Neural progenitor cell (in vitro differentiated cells): Measurements from ENCODE around the gene CHPF2. TPM values are rescaled to one million over a fixed set of nuclear protein-coding genes. Genes with fewer than 3 reads are reported as not detected.

ENCODE experiments used
- DNase-seq: peaks from one replicate; pipeline ENCODE4 v3.0.0-alpha.2; 2016; ENCODE audit warnings: low spot score
- H2AFZ ChIP-seq: fragments of 200-600 bp; sonication (generic); replicated peaks from 2 replicates; pipeline ENCODE4 v1.6.1; 2016; ENCODE audit warnings: antibody characterized with exemption
- H3F3A ChIP-seq: fragments of 200-600 bp; sonication (generic); 2 replicates; pipeline ENCODE4 v1.6.1; 2016; ENCODE audit warnings: antibody characterized with exemption, low read depth
- H3K27ac ChIP-seq: fragments of 200-600 bp; sonication (generic); 2 replicates; pipeline ENCODE4 v1.5.1; 2016; ENCODE audit warnings: mild to moderate bottlenecking
- H3K27me3 ChIP-seq: fragments of 200-600 bp; sonication (generic); 2 replicates; pipeline ENCODE4 v1.6.1; 2016; ENCODE audit warnings: mild to moderate bottlenecking, moderate library complexity
- H3K36me3 ChIP-seq: fragments of 200-600 bp; sonication (generic); 2 replicates; pipeline ENCODE4 v1.5.1; 2016
- H3K4me1 ChIP-seq: fragments of 200-600 bp; sonication (generic); 2 replicates; pipeline ENCODE4 v1.6.1; 2016; ENCODE audit warnings: mixed run types
- H3K4me2 ChIP-seq: fragments of 200-600 bp; sonication (generic); 2 replicates; pipeline ENCODE4 v1.6.1; 2016
- H3K4me3 ChIP-seq: fragments of 200-600 bp; sonication (generic); 2 replicates; pipeline ENCODE4 v1.5.1; 2016
- H3K79me2 ChIP-seq: fragments of 200-600 bp; sonication (generic); 2 replicates; pipeline ENCODE4 v1.6.1; 2016; ENCODE audit warnings: low read depth
- H3K9ac ChIP-seq: fragments of 200-600 bp; sonication (generic); 2 replicates; pipeline ENCODE4 v1.6.1; 2016
- H3K9me3 ChIP-seq: fragments of 200-600 bp; sonication (generic); 2 replicates; pipeline ENCODE4 v1.5.1; 2016; ENCODE audit warnings: low read depth
- H4K20me1 ChIP-seq: fragments of 200-600 bp; sonication (generic); 2 replicates; pipeline ENCODE4 v1.6.1; 2016; ENCODE audit warnings: low read depth
- H3K27ac Mint-ChIP-seq: 3 replicates; pipeline ENCODE4 v1.8.0; 2021; ENCODE audit warnings: mixed read lengths
- H3K27me3 Mint-ChIP-seq: 2 replicates; pipeline ENCODE4 v1.8.0; 2022; ENCODE audit warnings: low read depth, mild to moderate bottlenecking, inconsistent platforms, moderate library complexity, mixed read lengths; ENCODE audit not compliant: insufficient read depth
- H3K36me3 Mint-ChIP-seq: 3 replicates; pipeline ENCODE4 v1.8.0; 2021; ENCODE audit warnings: mixed read lengths
- H3K4me1 Mint-ChIP-seq: 3 replicates; pipeline ENCODE4 v1.8.0; 2021; ENCODE audit warnings: mixed read lengths
- H3K4me3 Mint-ChIP-seq: 3 replicates; pipeline ENCODE4 v1.8.0; 2021; ENCODE audit warnings: mild to moderate bottlenecking, moderate library complexity, mixed read lengths
- H3K9me3 Mint-ChIP-seq: 3 replicates; pipeline ENCODE4 v1.8.0; 2020; ENCODE audit warnings: mixed read lengths
- EZH2 ChIP-seq: fragments of 200-600 bp; sonication (generic); IDR thresholded peaks from 2 replicates; pipeline ENCODE4 v1.6.1; 2017; ENCODE audit warnings: antibody characterized with exemption, mild to moderate bottlenecking, moderate library complexity
- EZH2phosphoT487 ChIP-seq: fragments of 200-600 bp; sonication (generic); IDR thresholded peaks from 2 replicates; pipeline ENCODE4 v1.6.1; 2017; ENCODE audit warnings: antibody characterized with exemption
- total RNA-seq: library from RNA; depleted of rRNA; stranded (reverse); fragments of >200 nt; gene quantifications from 2 replicates; pipeline ENCODE4 v1.2.3, GENCODE V29; 2015; ENCODE audit warnings: low replicate concordance
- TF ChIP-seq, protein P1 (sequence below): fragments of 200-600 bp; sonication (generic); IDR thresholded peaks from 2 replicates; pipeline ENCODE4 v1.5.1; 2017; ENCODE audit warnings: antibody characterized with exemption, mild to moderate bottlenecking

The CHPF2 gene
- total RNA-seq, 1 donor from 2014 or later = 8.8 TPM

DNA sequence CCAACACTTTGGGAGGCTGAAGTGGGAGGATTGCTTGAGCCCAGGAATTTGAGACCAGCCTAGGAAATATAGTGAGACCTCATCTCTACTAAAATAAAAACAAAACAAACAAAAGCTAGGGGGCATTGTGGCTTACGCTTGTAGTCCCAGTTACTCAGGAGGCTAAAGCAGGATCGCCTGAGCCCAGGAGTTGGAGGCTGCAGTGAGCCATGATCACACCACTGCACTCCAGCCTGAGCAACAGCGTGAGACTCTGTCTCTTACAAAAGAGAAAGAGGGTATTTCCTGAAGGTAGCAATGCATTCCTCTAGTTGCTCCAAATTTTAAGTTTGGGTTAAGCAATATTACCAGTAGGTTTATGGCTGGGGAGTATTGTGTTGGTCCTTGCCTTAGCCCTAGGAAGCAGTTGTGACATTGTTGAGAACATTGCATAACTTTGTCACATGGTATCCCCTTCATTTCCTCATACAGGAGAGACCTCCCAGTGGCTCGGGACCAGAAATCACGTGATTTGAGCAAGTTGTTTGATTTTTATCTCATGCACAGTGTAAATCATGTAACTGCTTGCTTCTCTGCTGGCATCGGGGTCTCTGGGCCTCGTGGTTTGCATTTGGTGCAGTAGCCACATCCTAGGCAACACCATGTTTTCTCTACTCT is 39.5 kb downstream of the CHPF2 start:
- DNase-seq = no peak

DNA sequence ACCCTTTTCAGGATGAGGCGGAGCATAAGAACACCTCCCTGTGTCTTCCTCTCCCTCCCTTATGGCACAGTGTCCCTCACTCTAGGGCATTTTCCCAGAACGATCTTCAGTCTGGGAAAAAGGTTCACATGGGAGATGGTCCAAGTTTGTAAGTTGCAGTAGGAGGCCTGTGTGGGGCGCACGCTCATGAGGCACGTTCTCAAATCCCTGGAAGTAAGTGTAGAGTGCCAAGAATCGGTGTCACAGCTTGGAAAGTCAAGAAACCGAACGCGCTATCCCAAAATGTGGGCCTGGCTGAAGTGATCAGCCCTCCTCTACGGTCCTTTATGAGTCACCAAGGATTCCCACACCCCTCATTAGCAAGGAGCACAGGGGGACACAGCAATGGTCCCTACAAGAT is 40.1 kb downstream of the CHPF2 start:
- Mint-ChIP-seq H3K27ac (peak overlapping the region; percentile 6), H3K4me1 (peaks cover 11% of the 10 kb centered on the region), H3K4me3 (no peak overlapping the region), H3K9me3 (no peaks in the 10 kb centered on the region), H3K36me3 (no peaks in the 10 kb centered on the region), H3K27me3 (peaks cover 9% of the 10 kb centered on the region)
- Histone ChIP-seq H3F3A (no peaks in the 10 kb centered on the region), H3K36me3 (no peaks in the 10 kb centered on the region), H3K79me2 (no peaks in the 10 kb centered on the region), H4K20me1 (no peaks in the 10 kb centered on the region), H3K9me3 (no peaks in the 10 kb centered on the region), H3K27me3 (peaks cover 20% of the 10 kb centered on the region), H2AFZ (no peak overlapping the region), H3K9ac (no peak overlapping the region), H3K4me1 (no peaks in the 10 kb centered on the region), H3K4me3 (no peak overlapping the region), H3K4me2 (no peak overlapping the region), H3K27ac (no peak overlapping the region)
- DNase-seq = no peak
- TF ChIP-seq, protein P1, sequence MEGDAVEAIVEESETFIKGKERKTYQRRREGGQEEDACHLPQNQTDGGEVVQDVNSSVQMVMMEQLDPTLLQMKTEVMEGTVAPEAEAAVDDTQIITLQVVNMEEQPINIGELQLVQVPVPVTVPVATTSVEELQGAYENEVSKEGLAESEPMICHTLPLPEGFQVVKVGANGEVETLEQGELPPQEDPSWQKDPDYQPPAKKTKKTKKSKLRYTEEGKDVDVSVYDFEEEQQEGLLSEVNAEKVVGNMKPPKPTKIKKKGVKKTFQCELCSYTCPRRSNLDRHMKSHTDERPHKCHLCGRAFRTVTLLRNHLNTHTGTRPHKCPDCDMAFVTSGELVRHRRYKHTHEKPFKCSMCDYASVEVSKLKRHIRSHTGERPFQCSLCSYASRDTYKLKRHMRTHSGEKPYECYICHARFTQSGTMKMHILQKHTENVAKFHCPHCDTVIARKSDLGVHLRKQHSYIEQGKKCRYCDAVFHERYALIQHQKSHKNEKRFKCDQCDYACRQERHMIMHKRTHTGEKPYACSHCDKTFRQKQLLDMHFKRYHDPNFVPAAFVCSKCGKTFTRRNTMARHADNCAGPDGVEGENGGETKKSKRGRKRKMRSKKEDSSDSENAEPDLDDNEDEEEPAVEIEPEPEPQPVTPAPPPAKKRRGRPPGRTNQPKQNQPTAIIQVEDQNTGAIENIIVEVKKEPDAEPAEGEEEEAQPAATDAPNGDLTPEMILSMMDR = no peak
- TF ChIP-seq EZH2 (no peak), EZH2phosphoT487 (no peak)

More for the DNA sequence above, 39.5 kb downstream of the CHPF2 start:
- no peaks in the 10 kb centered on the region for H3K36me3 Mint-ChIP-seq
- Histone ChIP-seq H3K4me2 (no peak overlapping the region), H4K20me1 (no peaks in the 10 kb centered on the region), H3K9ac (no peak overlapping the region), H3K4me1 (no peaks in the 10 kb centered on the region), H3K79me2 (no peaks in the 10 kb centered on the region), H3K9me3 (no peaks in the 10 kb centered on the region), H3F3A (no peaks in the 10 kb centered on the region), H2AFZ (no peak overlapping the region), H3K36me3 (no peaks in the 10 kb centered on the region), H3K27ac (no peak overlapping the region), H3K27me3 (peaks cover 16% of the 10 kb centered on the region), H3K4me3 (no peak overlapping the region)
- peaks cover 10% of the 10 kb centered on the region for H3K27me3 Mint-ChIP-seq
- H3K4me1 Mint-ChIP-seq = peaks cover 7% of the 10 kb centered on the region
- no peak overlapping the region for H3K4me3 Mint-ChIP-seq
- peak overlapping the region; percentile 6 for H3K27ac Mint-ChIP-seq
- TF ChIP-seq, protein P1 = no peak
- TF ChIP-seq EZH2 (no peak), EZH2phosphoT487 (no peak)
- no peaks in the 10 kb centered on the region for H3K9me3 Mint-ChIP-seq

DNA sequence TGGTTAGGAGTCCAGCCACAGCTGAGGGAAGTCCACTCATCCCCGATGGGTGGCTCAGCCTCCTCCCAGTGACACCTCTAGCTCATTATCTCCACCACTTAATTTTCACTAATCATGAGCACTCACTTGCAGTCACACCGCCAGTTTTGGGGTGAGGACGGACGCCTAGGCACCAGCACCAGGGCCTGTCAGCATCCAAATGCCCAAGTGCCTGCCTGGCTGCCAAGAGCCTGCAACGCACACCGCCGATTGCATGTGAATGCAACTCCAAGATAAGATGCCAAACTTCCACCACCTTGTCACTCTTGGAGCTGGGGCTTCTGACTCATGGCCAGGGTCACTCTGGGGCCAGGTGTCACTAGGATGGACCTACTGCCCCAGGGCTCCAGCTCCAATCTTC is 40.6 kb downstream of the CHPF2 start:
- Mint-ChIP-seq H3K4me1 (peaks cover 13% of the 10 kb centered on the region), H3K9me3 (no peaks in the 10 kb centered on the region), H3K36me3 (no peaks in the 10 kb centered on the region), H3K27ac (no peak overlapping the region), H3K4me3 (no peak overlapping the region), H3K27me3 (peaks cover 8% of the 10 kb centered on the region)
- Histone ChIP-seq H3K9me3 (no peaks in the 10 kb centered on the region), H3K27ac (no peak overlapping the region), H4K20me1 (no peaks in the 10 kb centered on the region), H3K36me3 (no peaks in the 10 kb centered on the region), H3K4me1 (no peaks in the 10 kb centered on the region), H3K79me2 (no peaks in the 10 kb centered on the region), H3K4me3 (no peak overlapping the region), H3K4me2 (no peak overlapping the region), H3F3A (no peaks in the 10 kb centered on the region), H3K9ac (no peak overlapping the region), H2AFZ (no peak overlapping the region), H3K27me3 (peaks cover 24% of the 10 kb centered on the region)
- TF ChIP-seq, protein P1 = no peak
- TF ChIP-seq EZH2 (no peak), EZH2phosphoT487 (no peak)
- no peak for DNase-seq
